C4-2B (cell line): Measurements from ENCODE around the gene ELP1.

ENCODE experiments used
- H3K27ac ChIP-seq: fragments of 450-650 bp; 2 replicates; pipeline ENCODE4 v1.5.1; 2017
- CTCF ChIP-seq: fragments of 450-650 bp; conservative IDR thresholded peaks from 2 replicates; pipeline ENCODE4 v1.5.1; 2017; ENCODE audit warnings: mild to moderate bottlenecking
- ZFX ChIP-seq: fragments of 450-650 bp; IDR thresholded peaks from 2 replicates; pipeline ENCODE4 v1.6.1; 2017

ELP1 gene

GRCh38 chr9:108885643-108886348 lies 48.1 kb downstream of the ELP1 start:
- TF ChIP-seq ZFX = no peak
- no peak for TF ChIP-seq CTCF
- no peak overlapping the region for H3K27ac ChIP-seq

- TF ChIP-seq CTCF (no peak), ZFX (no peak)
Observed at GRCh38 chr9:108884701-108885100, 49.2 kb downstream of the ELP1 start.

GRCh38 chr9:108883085-108883484 lies 50.8 kb downstream of the ELP1 start:
- TF ChIP-seq CTCF = no peak
- no peak for TF ChIP-seq ZFX

More at GRCh38 chr9:108884701-108885100, 49.2 kb downstream of the ELP1 start:
- no peak overlapping the region for H3K27ac ChIP-seq

GRCh38 chr9:108882052-108882888 lies 51.7 kb downstream of the ELP1 start:
- no peak overlapping the region for H3K27ac ChIP-seq
- TF ChIP-seq ZFX (no peak), CTCF (no peak)

More at GRCh38 chr9:108883085-108883484, 50.8 kb downstream of the ELP1 start:
- H3K27ac ChIP-seq = no peak overlapping the region

GRCh38 chr9:108880738-108881316 lies 53.1 kb downstream of the ELP1 start:
- H3K27ac ChIP-seq = no peak overlapping the region
- TF ChIP-seq ZFX = no peak
- TF ChIP-seq CTCF = no peak

- TF ChIP-seq CTCF = no peak
- TF ChIP-seq ZFX = no peak
- H3K27ac ChIP-seq = no peak overlapping the region
Observed at GRCh38 chr9:108877524-108877923, 56.4 kb downstream of the ELP1 start.

GRCh38 chr9:108876425-108876824 lies 57.5 kb downstream of the ELP1 start:
- TF ChIP-seq ZFX = no peak
- no peak overlapping the region for H3K27ac ChIP-seq
